Hematopoietic multipotent progenitor cell (in vitro differentiated cells): ENCODE results near the gene CHD1L. TPM values are rescaled to one million over a fixed set of nuclear protein-coding genes. Genes with fewer than 3 reads are reported as not detected.

Experiments used
- total RNA-seq: library from RNA; depleted of rRNA; stranded (reverse); fragments of >200 nt; gene quantifications from one replicate; pipeline ENCODE4 v1.2.3, GENCODE V29; 2012

The CHD1L gene
- total RNA-seq, 1 donor = 28.5 TPM

Other genes starting within 250 kb of the CHD1L start
- 8.1 TPM for gene PRKAB2, start 70.2 kb upstream of the CHD1L start, total RNA-seq
- gene FMO5, start 17.3 kb upstream of the CHD1L start, total RNA-seq = 3.8 TPM